HEK293T (cell line): ENCODE measurements around the gene PMF1.
"Not testable (repeated sequence)": the region's sequence is repeated elsewhere in the genome, so short reads cannot be mapped to it uniquely, and the experiment has no call there.

Source experiments
- CTCF ChIA-PET: fragments of 350-600 bp; formaldehyde crosslinking; extraction: SDS; loops from one replicate; lab custom pipeline; 2021; ENCODE audit warnings: antibody characterized with exemption, inconsistent platforms; lab: Yijun Ruan, JAX
- POLR2A ChIA-PET: fragments of 350-600 bp; formaldehyde crosslinking; extraction: SDS; loops from one replicate; lab custom pipeline; 2020; ENCODE audit warnings: antibody characterized with exemption, inconsistent platforms; lab: Yijun Ruan, JAX
- DNase-seq: peaks from one replicate; pipeline ENCODE4 v3.0.0; 2012; ENCODE audit warnings: mixed read lengths; ENCODE audit errors: extremely low spot score
- ARNT ChIP-seq: fragments of 450-650 bp; IDR thresholded peaks from 2 replicates; pipeline ENCODE4 v1.6.1; 2017; ENCODE audit warnings: mild to moderate bottlenecking
- BHLHE40 ChIP-seq: fragments of 450-650 bp; IDR thresholded peaks from 2 replicates; pipeline ENCODE4 v1.6.1; 2016; ENCODE audit warnings: mild to moderate bottlenecking, moderate library complexity, borderline replicate concordance
- CTBP1 ChIP-seq: fragments of 450-650 bp; IDR thresholded peaks from 2 replicates; pipeline ENCODE4 v1.6.1; 2016; ENCODE audit warnings: borderline replicate concordance
- ELF4 ChIP-seq: fragments of 450-650 bp; IDR thresholded peaks from 2 replicates; pipeline ENCODE4 v1.6.1; 2017; ENCODE audit warnings: antibody characterized with exemption
- FOXA1 ChIP-seq: fragments of 450-650 bp; IDR thresholded peaks from 2 replicates; pipeline ENCODE4 v1.6.1; 2016; ENCODE audit warnings: mild to moderate bottlenecking
- FOXK2 ChIP-seq: fragments of 450-650 bp; IDR thresholded peaks from 2 replicates; pipeline ENCODE4 v1.6.1; 2016; ENCODE audit warnings: mild to moderate bottlenecking
- FOXM1 ChIP-seq: fragments of 450-650 bp; IDR thresholded peaks from 2 replicates; pipeline ENCODE4 v1.6.1; 2017; ENCODE audit warnings: mild to moderate bottlenecking, borderline replicate concordance
- HDGF ChIP-seq: fragments of 450-650 bp; IDR thresholded peaks from 2 replicates; pipeline ENCODE4 v1.6.1; 2017; ENCODE audit warnings: antibody characterized with exemption, borderline replicate concordance
- L3MBTL2 ChIP-seq: fragments of 450-650 bp; conservative IDR thresholded peaks from 2 replicates; pipeline ENCODE4 v1.6.1; 2016; ENCODE audit warnings: mild to moderate bottlenecking
- LEF1 ChIP-seq: fragments of 450-650 bp; IDR thresholded peaks from 2 replicates; pipeline ENCODE4 v1.6.1; 2017; ENCODE audit warnings: mild to moderate bottlenecking, borderline replicate concordance
- NFRKB ChIP-seq: fragments of 450-650 bp; IDR thresholded peaks from 2 replicates; pipeline ENCODE4 v1.6.1; 2016; ENCODE audit warnings: mild to moderate bottlenecking, moderate library complexity
- PKNOX1 ChIP-seq: fragments of 450-650 bp; IDR thresholded peaks from 2 replicates; pipeline ENCODE4 v1.6.1; 2016
- SP1 ChIP-seq: fragments of 450-650 bp; IDR thresholded peaks from 2 replicates; pipeline ENCODE4 v1.6.1; 2017
- SUZ12 ChIP-seq: fragments of 450-650 bp; IDR thresholded peaks from 2 replicates; pipeline ENCODE4 v1.6.1; 2016; ENCODE audit warnings: mild to moderate bottlenecking
- TARDBP ChIP-seq: fragments of 450-650 bp; IDR thresholded peaks from 2 replicates; pipeline ENCODE4 v1.6.1; 2016
- ZNF384 ChIP-seq: fragments of 450-650 bp; IDR thresholded peaks from 2 replicates; pipeline ENCODE4 v1.6.1; 2016

Gene PMF1

GRCh38 chr1:156172696-156173470 is 39.9 kb upstream of the PMF1 start:
- CTCF ChIA-PET = interaction anchor here (0.7 to 1.2 kb wide), 3 partner anchors 12 to 52 kb away, joined by 3 to 5 read pairs (median 4); no protein-coding TSS in a partner anchor
- DNase-seq = peak; percentile 50
- POLR2A ChIA-PET = interaction anchor here (1.8 kb wide), 1 partner anchor 40 kb away, joined by 6 read pairs; the partner anchor contains the start of gene PMF1
- no peak for TF ChIP-seq SP1
- TF ChIP-seq HDGF = no peak
- no peak for TF ChIP-seq FOXK2
- no peak for TF ChIP-seq ARNT
- no peak for TF ChIP-seq SUZ12
- no peak for TF ChIP-seq BHLHE40
- TF ChIP-seq PKNOX1 = no peak
- TF ChIP-seq ZNF384 = no peak
- TF ChIP-seq LEF1 = no peak
- no peak for TF ChIP-seq FOXA1
- no peak for TF ChIP-seq NFRKB
- no peak for TF ChIP-seq TARDBP
- no peak for TF ChIP-seq CTBP1
- no peak for TF ChIP-seq FOXM1
- TF ChIP-seq ELF4 = no peak
- TF ChIP-seq L3MBTL2 = no peak

- CTCF ChIA-PET = no interaction called here
- TF ChIP-seq LEF1 (no peak), L3MBTL2 (no peak), HDGF (no peak), PKNOX1 (no peak), FOXK2 (no peak), ZNF384 (no peak), BHLHE40 (no peak), SP1 (no peak), FOXA1 (no peak), CTBP1 (no peak), SUZ12 (no peak)
- DNase-seq = no peak
- POLR2A ChIA-PET = interaction anchor here (0.8 to 1.5 kb wide), 2 partner anchors 15 to 36 kb away, joined by 3 to 8 read pairs; partner anchors contain the start of gene PMF1
These were observed 36.1 kb upstream of the PMF1 start for GRCh38 chr1:156176610-156177210.

- TF ChIP-seq PKNOX1 = no peak
- TF ChIP-seq FOXA1 = no peak
- no peak for TF ChIP-seq ZNF384
- no peak for TF ChIP-seq BHLHE40
- no peak for TF ChIP-seq ARNT
- no peak for TF ChIP-seq CTBP1
- TF ChIP-seq ELF4 = no peak
- no peak for TF ChIP-seq HDGF
- no peak for TF ChIP-seq FOXK2
- TF ChIP-seq SP1 = no peak
- no peak for TF ChIP-seq L3MBTL2
- TF ChIP-seq NFRKB = no peak
- no peak for TF ChIP-seq FOXM1
- TF ChIP-seq TARDBP = no peak
- no peak for TF ChIP-seq LEF1
- ChIA-PET CTCF (no interaction called here), POLR2A (interaction anchor here (1.5 kb wide), 1 partner anchor 35 kb away, joined by 8 read pairs; the partner anchor contains the start of gene PMF1)
- DNase-seq = no peak
These were observed 34.7 kb upstream of the PMF1 start for GRCh38 chr1:156177919-156178654.

- TF ChIP-seq BHLHE40 = no peak
- TF ChIP-seq FOXK2 = no peak
- TF ChIP-seq ARNT = no peak
- no peak for TF ChIP-seq LEF1
- no peak for TF ChIP-seq SP1
- TF ChIP-seq L3MBTL2 = no peak
- TF ChIP-seq FOXA1 = no peak
- no peak for TF ChIP-seq CTBP1
- TF ChIP-seq FOXM1 = no peak
- no peak for TF ChIP-seq NFRKB
- no peak for TF ChIP-seq HDGF
- CTCF ChIA-PET = no interaction called here
- DNase-seq = no peak
- POLR2A ChIA-PET = interaction anchor here (0.9 kb wide), 1 partner anchor 19 kb away, joined by 3 read pairs; no protein-coding TSS in a partner anchor
These were observed 32.3 kb upstream of the PMF1 start for GRCh38 chr1:156180471-156180870.

GRCh38 chr1:156181391-156181924 is 31.3 kb upstream of the PMF1 start:
- POLR2A ChIA-PET, DNase-seq, CTCF ChIA-PET: not testable (repeated sequence)

GRCh38 chr1:156182010-156182779 is 30.6 kb upstream of the PMF1 start:
- CTCF ChIA-PET, DNase-seq: not testable (repeated sequence)
- POLR2A ChIA-PET = interaction anchor here (1.2 to 1.7 kb wide), 2 partner anchors 11 to 30 kb away, joined by 4 to 5 read pairs; partner anchors contain the start of gene PMF1

- POLR2A ChIA-PET, CTCF ChIA-PET, DNase-seq: not testable (repeated sequence)
These were observed 26.2 kb upstream of the PMF1 start for GRCh38 chr1:156186347-156187177.

- POLR2A ChIA-PET = interaction anchor here (2.2 kb wide), 1 partner anchor 23 kb away, joined by 9 read pairs; the partner anchor contains the start of gene PMF1
- CTCF ChIA-PET, DNase-seq: not testable (repeated sequence)
These were observed 22.5 kb upstream of the PMF1 start for GRCh38 chr1:156190265-156190664.
